Measurements from ENCODE around the gene CPVL. TPM values are rescaled to one million over a fixed set of nuclear protein-coding genes. Genes with fewer than 3 reads are reported as not detected.

Gene CPVL
- total and polyA plus RNA-seq, 2 of the 4 experiments (the other 2 are of a cell fraction) = not detected

DNA sequence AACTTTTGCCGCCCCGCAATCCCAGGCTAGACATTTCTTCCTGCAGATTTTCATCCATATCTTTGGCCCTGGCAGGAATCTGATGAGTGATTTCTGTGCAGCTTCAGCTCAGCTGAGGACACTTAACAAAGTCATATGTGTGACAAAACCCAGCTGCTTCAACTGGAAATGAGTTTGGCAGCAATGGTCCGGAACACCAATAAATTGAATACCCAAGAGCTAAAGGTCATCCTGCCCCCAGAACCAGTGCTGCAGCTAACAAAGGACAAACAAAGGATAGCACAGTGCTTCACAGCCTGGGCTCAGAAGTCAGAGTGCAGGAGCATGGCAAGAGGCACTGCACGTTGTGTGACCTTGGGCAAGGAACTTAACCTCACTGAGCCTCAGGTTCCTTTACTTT is 148.2 kb downstream of the CPVL start:
- no peak overlapping the region for H3K9ac ChIP-seq (ENCODE audit: low read depth, low read length)
- H3K27ac ChIP-seq (ENCODE audit: insufficient read depth, low read length) = no peak overlapping the region
- H3K9me3 ChIP-seq (ENCODE audit: control insufficient read depth, insufficient read depth, low read length) = no peaks in the 10 kb centered on the region
- no peak overlapping the region for H2AFZ ChIP-seq (replicated peaks; ENCODE audit: low read length, poor library complexity)
- H3K79me1 ChIP-seq (ENCODE audit: low read depth in 1 of 2, low read length in 2 of 2) = no peaks in the 10 kb centered on the region
- no peak overlapping the region for H2BK15ac ChIP-seq (ENCODE audit: low read depth, low read length)
- 60% methylated on average over 1 of the region's 4 CpGs; no CpG with 5 or more reads in 1 of the 2 experiments for WGBS, 2 experiments (ENCODE audit: extremely low coverage in 2 of 2, insufficient read length in 1 of 2)
- no peak overlapping the region for H4K91ac ChIP-seq (ENCODE audit: insufficient read depth, low read depth, low read length)
- no peak overlapping the region for H2AK9ac ChIP-seq (replicated peaks; ENCODE audit: low read depth, low read length, poor library complexity)
- no peak overlapping the region for H3K18ac ChIP-seq (ENCODE audit: low read depth, low read length)
- no peak overlapping the region for H3K14ac ChIP-seq (replicated peaks; ENCODE audit: low read depth, low read length)
- H4K8ac ChIP-seq (ENCODE audit: low read depth in 2 of 2, low read length in 2 of 2) = no peak overlapping the region
- dilution Hi-C loops (cut with HindIII; ENCODE audit: low sequenced_read_pairs, unreplicated experiment) (no loop called here), intact Hi-C loops (cut with micrococcal nuclease) (no loop called here), in situ Hi-C loops (cut with MboI; ENCODE audit: low sequenced_read_pairs) (no loop called here)
- no TSS peak for BruUV-seq (replicated peaks)
- no peaks in the 10 kb centered on the region; the same call in 1 of the 2 replicates for H3K4me1 ChIP-seq (ENCODE audit: control insufficient read depth, insufficient read depth, low read length)
- POLR2A ChIA-PET (ENCODE audit: unreplicated experiment) = no interaction called here
- no peaks in the 10 kb centered on the region for H3K36me3 ChIP-seq (ENCODE audit: control insufficient read depth, insufficient read depth, low read length)
- TF ChIP-seq MAFK (IDR thresholded peaks at IDR 0.05; ENCODE audit: low read depth, low read length) (no peak), POLR2A (IDR thresholded peaks at IDR 0.05; ENCODE audit: low read depth, low read length) (no peak), CEBPB (IDR thresholded peaks at IDR 0.05; ENCODE audit: low read depth, low read length) (no peak), RAD21 (IDR thresholded peaks at IDR 0.05; ENCODE audit: low read length) (no peak), MAZ (IDR thresholded peaks at IDR 0.05; ENCODE audit: borderline replicate concordance, low read depth, low read length) (no peak), RFX5 (IDR thresholded peaks at IDR 0.05; ENCODE audit: low read depth, low read length) (no peak), BHLHE40 (IDR thresholded peaks at IDR 0.05; ENCODE audit: low read depth, low read length) (no peak), FOS (IDR thresholded peaks at IDR 0.05; ENCODE audit: low read depth, low read length) (no peak), RCOR1 (IDR thresholded peaks at IDR 0.05; ENCODE audit: insufficient replicate concordance, low read length) (no peak), SMC3 (IDR thresholded peaks at IDR 0.05; ENCODE audit: low read depth, low read length) (no peak), NFE2L2 (IDR thresholded peaks at IDR 0.05; ENCODE audit: low read depth, low read length) (no peak), MXI1 (IDR thresholded peaks at IDR 0.05; ENCODE audit: borderline replicate concordance, low read depth, low read length) (no peak), CHD1 (IDR thresholded peaks at IDR 0.05; ENCODE audit: low read depth, low read length) (no peak)
- TF ChIP-seq, protein P1, sequence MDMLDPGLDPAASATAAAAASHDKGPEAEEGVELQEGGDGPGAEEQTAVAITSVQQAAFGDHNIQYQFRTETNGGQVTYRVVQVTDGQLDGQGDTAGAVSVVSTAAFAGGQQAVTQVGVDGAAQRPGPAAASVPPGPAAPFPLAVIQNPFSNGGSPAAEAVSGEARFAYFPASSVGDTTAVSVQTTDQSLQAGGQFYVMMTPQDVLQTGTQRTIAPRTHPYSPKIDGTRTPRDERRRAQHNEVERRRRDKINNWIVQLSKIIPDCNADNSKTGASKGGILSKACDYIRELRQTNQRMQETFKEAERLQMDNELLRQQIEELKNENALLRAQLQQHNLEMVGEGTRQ (IDR thresholded peaks at IDR 0.05; ENCODE audit: low read depth, low read length) = no peak
- TF ChIP-seq, protein P2, sequence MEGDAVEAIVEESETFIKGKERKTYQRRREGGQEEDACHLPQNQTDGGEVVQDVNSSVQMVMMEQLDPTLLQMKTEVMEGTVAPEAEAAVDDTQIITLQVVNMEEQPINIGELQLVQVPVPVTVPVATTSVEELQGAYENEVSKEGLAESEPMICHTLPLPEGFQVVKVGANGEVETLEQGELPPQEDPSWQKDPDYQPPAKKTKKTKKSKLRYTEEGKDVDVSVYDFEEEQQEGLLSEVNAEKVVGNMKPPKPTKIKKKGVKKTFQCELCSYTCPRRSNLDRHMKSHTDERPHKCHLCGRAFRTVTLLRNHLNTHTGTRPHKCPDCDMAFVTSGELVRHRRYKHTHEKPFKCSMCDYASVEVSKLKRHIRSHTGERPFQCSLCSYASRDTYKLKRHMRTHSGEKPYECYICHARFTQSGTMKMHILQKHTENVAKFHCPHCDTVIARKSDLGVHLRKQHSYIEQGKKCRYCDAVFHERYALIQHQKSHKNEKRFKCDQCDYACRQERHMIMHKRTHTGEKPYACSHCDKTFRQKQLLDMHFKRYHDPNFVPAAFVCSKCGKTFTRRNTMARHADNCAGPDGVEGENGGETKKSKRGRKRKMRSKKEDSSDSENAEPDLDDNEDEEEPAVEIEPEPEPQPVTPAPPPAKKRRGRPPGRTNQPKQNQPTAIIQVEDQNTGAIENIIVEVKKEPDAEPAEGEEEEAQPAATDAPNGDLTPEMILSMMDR (conservative IDR thresholded peaks at IDR 0.05; ENCODE audit: low read depth, low read length) = no peak
- TF ChIP-seq, protein P3, sequence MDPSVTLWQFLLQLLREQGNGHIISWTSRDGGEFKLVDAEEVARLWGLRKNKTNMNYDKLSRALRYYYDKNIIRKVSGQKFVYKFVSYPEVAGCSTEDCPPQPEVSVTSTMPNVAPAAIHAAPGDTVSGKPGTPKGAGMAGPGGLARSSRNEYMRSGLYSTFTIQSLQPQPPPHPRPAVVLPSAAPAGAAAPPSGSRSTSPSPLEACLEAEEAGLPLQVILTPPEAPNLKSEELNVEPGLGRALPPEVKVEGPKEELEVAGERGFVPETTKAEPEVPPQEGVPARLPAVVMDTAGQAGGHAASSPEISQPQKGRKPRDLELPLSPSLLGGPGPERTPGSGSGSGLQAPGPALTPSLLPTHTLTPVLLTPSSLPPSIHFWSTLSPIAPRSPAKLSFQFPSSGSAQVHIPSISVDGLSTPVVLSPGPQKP (IDR thresholded peaks at IDR 0.05; ENCODE audit: borderline replicate concordance, low read depth, low read length) = no peak
- H3K4ac ChIP-seq (ENCODE audit: low read depth, low read length) = no peak overlapping the region
- ATAC-seq (ENCODE audit: low read depth) (no peak), DNase-seq (no peak)
- peaks cover 29% of the 10 kb centered on the region for H3K27me3 ChIP-seq (ENCODE audit: control insufficient read depth, insufficient read depth, low read length)
- no peak overlapping the region for H2BK20ac ChIP-seq (ENCODE audit: low read depth, low read length)
- H3K9me1 ChIP-seq (ENCODE audit: insufficient read depth, low read length) = no peaks in the 10 kb centered on the region
- H4K20me1 ChIP-seq (ENCODE audit: insufficient read depth, low read length) = no peaks in the 10 kb centered on the region
- H2BK5ac ChIP-seq (ENCODE audit: low read depth, low read length, poor library complexity, severe bottlenecking) = no peak overlapping the region
- CTCF ChIA-PET = no interaction called here
- H4K5ac ChIP-seq (ENCODE audit: low read depth, low read length) = no peak overlapping the region
- H3K4me3 ChIP-seq (ENCODE audit: insufficient read depth, low read depth, low read length) = no peak overlapping the region
- H3K56ac ChIP-seq (ENCODE audit: extremely low read depth, insufficient read depth, low read length) = no peak overlapping the region
- H3K23ac ChIP-seq (ENCODE audit: low read depth, low read length) = no peak overlapping the region
- H2BK120ac ChIP-seq (ENCODE audit: low read depth, low read length) = no peak overlapping the region
- H2AK5ac ChIP-seq (ENCODE audit: low read depth, low read length) = no peak overlapping the region
- H3K4me2 ChIP-seq (ENCODE audit: low read depth, low read length) = no peak overlapping the region

Measured in IMR-90 (cell line).